ENCODE measurements around the gene VTN. TPM values are rescaled to one million over a fixed set of nuclear protein-coding genes. Genes with fewer than 3 reads are reported as not detected.
A peak's percentile ranks its signal among the peaks of the same experiment; 100 is the strongest.

VTN gene
- total RNA-seq, 4 donors from 2014 or later: 0.51 to 2.1 (median 0.69) TPM; not detected in 1

GRCh38 chr17:28404812-28405570, 34.9 kb upstream of the VTN start:
- no peak for DNase-seq
- Histone ChIP-seq H3K4me3 (peak overlapping the region; percentile 62 to 86), H3K27ac (peak overlapping the region in 1 of 2 donors; percentile 72), H3K9me3 (no peaks in the 10 kb centered on the region), H3K36me3 (no peaks in the 10 kb centered on the region), H3K27me3 (no peaks in the 10 kb centered on the region), H3K4me1 (peaks cover 0 to 5% of the 10 kb centered on the region in 2 donors)
- intact Hi-C loops (cut with DNase I; ENCODE audit: low total_unique reads): no loop called here
- TF ChIP-seq CTCF (IDR thresholded peaks at IDR 0.05): no peak
- no peak for TF ChIP-seq POLR2A (IDR thresholded peaks at IDR 0.05)

- H3K27ac ChIP-seq: no peak overlapping the region
- TF ChIP-seq CTCF (IDR thresholded peaks at IDR 0.05): no peak
- TF ChIP-seq POLR2A (IDR thresholded peaks at IDR 0.05): no peak
- H3K4me3 ChIP-seq: no peak overlapping the region
- intact Hi-C loops (cut with DNase I; ENCODE audit: low total_unique reads): no loop called here
- H3K27me3 ChIP-seq: no peaks in the 10 kb centered on the region
- H3K36me3 ChIP-seq: no peaks in the 10 kb centered on the region
- no peaks in the 10 kb centered on the region for H3K9me3 ChIP-seq
- DNase-seq: no peak
- peaks cover 0 to 5% of the 10 kb centered on the region in 2 donors for H3K4me1 ChIP-seq
Observed at GRCh38 chr17:28404461-28404811, 34.3 kb upstream of the VTN start.

- DNase-seq: no peak
- Histone ChIP-seq H3K9me3 (no peaks in the 10 kb centered on the region), H3K27ac (no peak overlapping the region), H3K36me3 (no peaks in the 10 kb centered on the region), H3K27me3 (no peaks in the 10 kb centered on the region), H3K4me1 (peaks cover 0 to 5% of the 10 kb centered on the region in 2 donors), H3K4me3 (no peak overlapping the region)
- intact Hi-C loops (cut with DNase I; ENCODE audit: low total_unique reads): no loop called here
- TF ChIP-seq CTCF (IDR thresholded peaks at IDR 0.05) (no peak), POLR2A (IDR thresholded peaks at IDR 0.05) (no peak)
Observed at GRCh38 chr17:28404007-28404406, 33.9 kb upstream of the VTN start.

- no peaks in the 10 kb centered on the region for H3K9me3 ChIP-seq
- TF ChIP-seq CTCF (IDR thresholded peaks at IDR 0.05) (no peak), POLR2A (IDR thresholded peaks at IDR 0.05) (no peak)
- H3K4me1 ChIP-seq: peaks cover 0 to 5% of the 10 kb centered on the region in 2 donors
- no peaks in the 10 kb centered on the region for H3K27me3 ChIP-seq
- DNase-seq: no peak
- H3K36me3 ChIP-seq: no peaks in the 10 kb centered on the region
- no peak overlapping the region for H3K27ac ChIP-seq
- intact Hi-C loops (cut with DNase I; ENCODE audit: low total_unique reads): no loop called here
- no peak overlapping the region for H3K4me3 ChIP-seq
Observed at GRCh38 chr17:28402844-28403243, 32.7 kb upstream of the VTN start.

- no peak overlapping the region for H3K4me3 ChIP-seq
- no peak for DNase-seq
- H3K36me3 ChIP-seq: no peaks in the 10 kb centered on the region
- H3K27ac ChIP-seq: no peak overlapping the region
- H3K27me3 ChIP-seq: no peaks in the 10 kb centered on the region
- H3K9me3 ChIP-seq: no peaks in the 10 kb centered on the region
- TF ChIP-seq POLR2A (IDR thresholded peaks at IDR 0.05): no peak
- TF ChIP-seq CTCF (IDR thresholded peaks at IDR 0.05): no peak
- intact Hi-C loops (cut with DNase I; ENCODE audit: low total_unique reads): no loop called here
- peaks cover 0 to 5% of the 10 kb centered on the region in 2 donors for H3K4me1 ChIP-seq
Observed at GRCh38 chr17:28402224-28402630, 32.1 kb upstream of the VTN start.
